ENCODE measurements around the gene DDX42. TPM values are rescaled to one million over a fixed set of nuclear protein-coding genes. Genes with fewer than 3 reads are reported as not detected.
"Not testable (repeated sequence)": the region's sequence is repeated elsewhere in the genome, so short reads cannot be mapped to it uniquely, and the experiment has no call there.

DDX42 gene
- total RNA-seq, 1 donor from 2014 or later = 146 TPM

- Mint-ChIP-seq H3K4me3 (peak within 1 kb of the TSS; percentile 98), H3K27me3 (no peaks in the 10 kb centered on the region), H3K9me3 (peaks cover 2% of the 10 kb centered on the region), H3K4me1 (peaks cover 27% of the 10 kb centered on the region), H3K27ac (peak within 1 kb of the TSS; percentile 93), H3K36me3 (ENCODE audit: low read depth) (peaks cover 6% of the 10 kb centered on the region)
- DNase-seq = peak; percentile 99
- intact Hi-C loops (cut with micrococcal nuclease) = loop anchor here (1.0 to 5.0 kb wide), 8 partner anchors 15 to 663 kb away; partner anchors contain the start of genes CCDC47, DCAF7, ERN1 and FTSJ3
Measured at GRCh38 chr17:63842540-63843386, 68.8 kb downstream of the DDX42 start, which contains the start of gene SMARCD2. SMARCD2 (minus strand) TSS chr17:63842685; CDS start chr17:63842674, 11 bp downstream.

- H3K27me3 Mint-ChIP-seq, H3K9me3 Mint-ChIP-seq: not testable (repeated sequence)
- intact Hi-C loops (cut with micrococcal nuclease) = loop anchor here (1.0 to 5.0 kb wide), 7 partner anchors 16 to 662 kb away; partner anchors contain the start of genes DCAF7, ERN1, FTSJ3 and PSMC5
- DNase-seq = peak; percentile 78
- H3K4me1 Mint-ChIP-seq = peaks cover 33% of the 10 kb centered on the region
- peaks cover 10% of the 10 kb centered on the region for H3K36me3 Mint-ChIP-seq (ENCODE audit: low read depth)
- H3K4me3 Mint-ChIP-seq = peak overlapping the region; percentile 98
- H3K27ac Mint-ChIP-seq = peak overlapping the region; percentile 93
Measured at GRCh38 chr17:63843387-63843888, 69.5 kb downstream of the DDX42 start.

GRCh38 chr17:63843910-63844677, 70.1 kb downstream of the DDX42 start:
- Mint-ChIP-seq H3K36me3 (ENCODE audit: low read depth) (peaks cover 12% of the 10 kb centered on the region), H3K27me3 (no peaks in the 10 kb centered on the region), H3K9me3 (peaks cover 10% of the 10 kb centered on the region), H3K4me3 (peak overlapping the region; percentile 98), H3K4me1 (peaks cover 37% of the 10 kb centered on the region), H3K27ac (peak overlapping the region; percentile 93)
- intact Hi-C loops (cut with micrococcal nuclease) = loop anchor here (1.0 to 5.0 kb wide), 7 partner anchors 17 to 661 kb away; partner anchors contain the start of genes DCAF7, ERN1, FTSJ3 and PSMC5
- DNase-seq = no peak

DNA sequence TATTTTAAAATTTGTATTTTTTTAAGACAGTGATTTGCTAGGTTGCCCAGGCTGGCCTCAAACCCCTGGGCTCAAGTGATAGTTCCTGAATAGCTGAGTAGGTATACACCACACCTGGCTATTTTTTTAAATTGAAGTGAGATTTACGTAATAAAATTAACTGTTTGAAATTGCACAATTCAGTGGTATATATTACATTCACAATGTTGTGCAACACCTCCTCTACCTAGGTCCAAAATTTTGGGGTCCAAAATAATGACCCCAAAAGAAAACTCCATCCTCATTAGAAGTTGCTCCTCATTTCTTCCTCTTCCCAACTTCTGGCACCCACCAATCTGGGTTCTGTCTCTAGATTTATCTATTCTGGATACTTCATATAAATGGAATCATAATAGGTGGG, 71.5 kb downstream of the DDX42 start:
- H3K4me1 Mint-ChIP-seq = peaks cover 38% of the 10 kb centered on the region
- no peak for DNase-seq
- H3K27ac Mint-ChIP-seq = no peak overlapping the region
- H3K9me3 Mint-ChIP-seq = peaks cover 11% of the 10 kb centered on the region
- no peak overlapping the region for H3K4me3 Mint-ChIP-seq
- H3K27me3 Mint-ChIP-seq = peaks cover 2% of the 10 kb centered on the region
- intact Hi-C loops (cut with micrococcal nuclease) = no loop called here
- peaks cover 10% of the 10 kb centered on the region for H3K36me3 Mint-ChIP-seq (ENCODE audit: low read depth)

DNA sequence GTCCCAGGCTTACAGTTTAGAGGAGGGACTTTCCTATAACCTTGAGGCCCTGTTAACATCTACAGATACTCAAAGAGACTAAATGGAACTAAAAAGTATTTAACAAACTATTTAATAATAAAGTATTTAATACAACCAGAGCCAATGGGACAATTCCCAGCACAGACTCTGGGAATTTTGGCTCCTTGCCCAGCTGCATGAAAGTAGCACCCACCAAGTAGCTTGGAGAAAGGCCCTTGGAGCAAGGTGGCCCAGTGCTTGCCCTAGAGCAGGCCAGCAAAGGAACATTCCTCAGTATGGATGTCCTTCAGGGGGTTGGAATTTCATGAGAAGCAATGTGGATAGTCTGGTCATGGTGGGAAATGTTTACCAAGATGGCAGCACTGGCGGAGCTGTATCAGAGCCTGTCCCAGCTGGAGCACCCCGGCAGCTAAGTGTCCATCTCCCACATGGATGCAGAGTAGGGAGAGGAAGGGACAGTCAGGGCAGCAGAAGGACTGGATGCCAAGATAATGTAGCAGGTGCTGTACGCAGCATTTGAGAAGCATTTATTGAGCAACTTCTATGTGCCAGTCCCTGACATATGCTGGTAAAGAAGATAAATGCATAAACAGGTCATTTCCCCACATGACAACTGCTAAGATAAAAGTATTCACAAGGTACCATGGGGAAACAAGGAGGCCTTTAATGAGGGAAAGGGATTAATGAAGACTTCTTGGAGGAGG, 73.7 kb downstream of the DDX42 start:
- H3K27ac Mint-ChIP-seq = peak overlapping the region; percentile 75
- DNase-seq = no peak
- peak overlapping the region; percentile 91 for H3K4me3 Mint-ChIP-seq
- intact Hi-C loops (cut with micrococcal nuclease) = no loop called here
- H3K4me1 Mint-ChIP-seq = peaks cover 28% of the 10 kb centered on the region
- H3K9me3 Mint-ChIP-seq = peaks cover 11% of the 10 kb centered on the region
- H3K27me3 Mint-ChIP-seq = peaks cover 8% of the 10 kb centered on the region
- peaks cover 7% of the 10 kb centered on the region for H3K36me3 Mint-ChIP-seq (ENCODE audit: low read depth)

GRCh38 chr17:63848834-63849689, 75.1 kb downstream of the DDX42 start:
- Mint-ChIP-seq H3K9me3 (peaks cover 11% of the 10 kb centered on the region), H3K27ac (peak overlapping the region; percentile 99), H3K4me3 (peak overlapping the region; percentile 91), H3K4me1 (peaks cover 22% of the 10 kb centered on the region), H3K36me3 (ENCODE audit: low read depth) (peaks cover 7% of the 10 kb centered on the region), H3K27me3 (peaks cover 12% of the 10 kb centered on the region)
- intact Hi-C loops (cut with micrococcal nuclease) = no loop called here
- DNase-seq = peak; percentile 99

GRCh38 chr17:63850401-63850800, 76.4 kb downstream of the DDX42 start:
- Mint-ChIP-seq H3K27me3 (peaks cover 16% of the 10 kb centered on the region), H3K4me3 (no peak overlapping the region), H3K27ac (no peak overlapping the region), H3K36me3 (ENCODE audit: low read depth) (peaks cover 7% of the 10 kb centered on the region), H3K9me3 (peaks cover 11% of the 10 kb centered on the region), H3K4me1 (peaks cover 19% of the 10 kb centered on the region)
- no peak for DNase-seq
- intact Hi-C loops (cut with micrococcal nuclease) = no loop called here

DNA sequence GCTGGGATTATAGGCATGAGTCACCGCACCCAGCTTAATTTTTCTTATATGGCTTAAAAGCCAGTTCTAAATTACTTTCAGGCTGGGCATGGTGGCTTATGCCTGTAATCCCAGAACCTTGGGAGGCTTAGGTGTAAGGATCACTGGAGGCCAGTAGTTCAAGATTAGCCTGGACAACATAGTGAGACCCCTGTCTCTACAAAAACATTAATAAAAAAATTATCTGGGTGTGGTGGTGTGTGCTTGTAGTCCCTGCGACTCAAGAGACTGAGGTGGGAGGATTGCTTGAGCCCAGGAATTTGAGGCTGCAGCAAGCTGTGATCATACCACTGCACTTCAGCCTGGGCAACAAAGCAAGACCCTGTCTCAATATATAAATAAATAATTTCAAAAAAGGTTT, 79.3 kb downstream of the DDX42 start:
- Mint-ChIP-seq H3K4me3 (no peak overlapping the region), H3K9me3 (peaks cover 4% of the 10 kb centered on the region), H3K27me3 (peaks cover 21% of the 10 kb centered on the region), H3K36me3 (ENCODE audit: low read depth) (peaks cover 3% of the 10 kb centered on the region), H3K27ac (no peak overlapping the region), H3K4me1 (peaks cover 13% of the 10 kb centered on the region)
- intact Hi-C loops (cut with micrococcal nuclease) = no loop called here
- DNase-seq = no peak

- no peaks in the 10 kb centered on the region for H3K9me3 Mint-ChIP-seq
- H3K4me3 Mint-ChIP-seq = no peak overlapping the region
- H3K36me3 Mint-ChIP-seq (ENCODE audit: low read depth) = no peaks in the 10 kb centered on the region
- intact Hi-C loops (cut with micrococcal nuclease) = no loop called here
- peaks cover 28% of the 10 kb centered on the region for H3K27me3 Mint-ChIP-seq
- H3K27ac Mint-ChIP-seq = no peak overlapping the region
- DNase-seq = no peak
- peaks cover 2% of the 10 kb centered on the region for H3K4me1 Mint-ChIP-seq
Measured at GRCh38 chr17:63854709-63855108, 80.7 kb downstream of the DDX42 start.

- Mint-ChIP-seq H3K4me1 (no peaks in the 10 kb centered on the region), H3K27ac (no peak overlapping the region), H3K4me3 (no peak overlapping the region), H3K27me3 (peaks cover 33% of the 10 kb centered on the region), H3K9me3 (no peaks in the 10 kb centered on the region), H3K36me3 (ENCODE audit: low read depth) (no peaks in the 10 kb centered on the region)
- intact Hi-C loops (cut with micrococcal nuclease) = no loop called here
- DNase-seq = no peak
Measured at GRCh38 chr17:63855185-63855584, 81.2 kb downstream of the DDX42 start.

DNA sequence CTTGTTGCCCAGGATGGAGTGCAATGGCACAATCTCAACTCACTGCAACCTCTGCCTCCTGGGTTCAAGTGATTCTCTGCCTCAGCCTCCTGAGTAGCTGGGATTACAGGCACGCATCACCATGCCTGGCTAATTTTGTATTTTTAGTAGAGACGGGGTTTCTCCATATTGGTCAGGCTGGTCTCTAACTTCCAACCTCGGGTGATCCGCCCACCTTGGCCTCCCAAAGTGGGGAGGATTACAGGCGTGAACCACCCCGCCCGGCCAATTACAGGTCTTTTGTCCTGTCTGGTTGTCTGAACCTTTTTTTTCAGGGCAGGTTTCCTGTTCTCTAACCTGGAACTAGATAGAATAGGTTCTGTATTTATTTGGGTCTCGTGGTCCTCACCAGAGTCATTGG, 82.5 kb downstream of the DDX42 start:
- H3K36me3 Mint-ChIP-seq (ENCODE audit: low read depth); H3K4me1 Mint-ChIP-seq; intact Hi-C loops (cut with micrococcal nuclease); H3K27ac Mint-ChIP-seq; H3K4me3 Mint-ChIP-seq; H3K9me3 Mint-ChIP-seq; DNase-seq: not testable (repeated sequence)
- peaks cover 34% of the 10 kb centered on the region for H3K27me3 Mint-ChIP-seq

GRCh38 chr17:63859257-63859656, 85.3 kb downstream of the DDX42 start:
- intact Hi-C loops (cut with micrococcal nuclease) = no loop called here
- Mint-ChIP-seq H3K27me3 (peaks cover 33% of the 10 kb centered on the region), H3K4me3 (no peak overlapping the region), H3K27ac (no peak overlapping the region), H3K9me3 (no peaks in the 10 kb centered on the region), H3K36me3 (ENCODE audit: low read depth) (no peaks in the 10 kb centered on the region), H3K4me1 (no peaks in the 10 kb centered on the region)
- no peak for DNase-seq
